ENCODE results near the gene SLC13A1.

The SLC13A1 gene

DNA sequence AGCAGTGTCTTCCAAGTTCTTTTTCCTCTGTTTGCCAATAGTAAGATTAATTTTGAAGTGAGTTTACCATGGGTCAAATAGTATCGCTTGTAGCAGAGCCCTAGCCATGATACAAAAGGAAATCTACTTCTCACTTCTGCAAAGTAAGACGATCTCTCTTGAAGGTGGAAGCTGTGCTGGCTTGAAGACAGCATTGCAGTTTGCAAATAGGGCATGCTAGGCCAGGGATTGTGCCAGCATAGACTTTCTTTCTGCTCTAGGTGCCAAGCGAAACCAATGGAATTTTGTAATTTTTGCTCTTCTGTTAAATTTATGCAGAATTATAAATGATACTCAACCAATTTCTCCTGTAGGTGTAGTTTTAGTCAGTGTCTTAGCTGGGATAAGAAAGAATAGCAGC, 74.5 kb downstream of the SLC13A1 start:
- no peak overlapping the region for H3K4me3 ChIP-seq (replicated peaks; ENCODE audit: low read depth, low read length)
- no peaks in the 10 kb centered on the region for H3K36me3 ChIP-seq (ENCODE audit: control insufficient read depth, insufficient read depth, low read length)
- no peaks in the 10 kb centered on the region for H3K27me3 ChIP-seq (replicated peaks; ENCODE audit: control insufficient read depth, insufficient read depth, low read length)
- DNase-seq (ENCODE audit: extremely low read depth, insufficient read length), result no peak
- TF ChIP-seq, protein P1, sequence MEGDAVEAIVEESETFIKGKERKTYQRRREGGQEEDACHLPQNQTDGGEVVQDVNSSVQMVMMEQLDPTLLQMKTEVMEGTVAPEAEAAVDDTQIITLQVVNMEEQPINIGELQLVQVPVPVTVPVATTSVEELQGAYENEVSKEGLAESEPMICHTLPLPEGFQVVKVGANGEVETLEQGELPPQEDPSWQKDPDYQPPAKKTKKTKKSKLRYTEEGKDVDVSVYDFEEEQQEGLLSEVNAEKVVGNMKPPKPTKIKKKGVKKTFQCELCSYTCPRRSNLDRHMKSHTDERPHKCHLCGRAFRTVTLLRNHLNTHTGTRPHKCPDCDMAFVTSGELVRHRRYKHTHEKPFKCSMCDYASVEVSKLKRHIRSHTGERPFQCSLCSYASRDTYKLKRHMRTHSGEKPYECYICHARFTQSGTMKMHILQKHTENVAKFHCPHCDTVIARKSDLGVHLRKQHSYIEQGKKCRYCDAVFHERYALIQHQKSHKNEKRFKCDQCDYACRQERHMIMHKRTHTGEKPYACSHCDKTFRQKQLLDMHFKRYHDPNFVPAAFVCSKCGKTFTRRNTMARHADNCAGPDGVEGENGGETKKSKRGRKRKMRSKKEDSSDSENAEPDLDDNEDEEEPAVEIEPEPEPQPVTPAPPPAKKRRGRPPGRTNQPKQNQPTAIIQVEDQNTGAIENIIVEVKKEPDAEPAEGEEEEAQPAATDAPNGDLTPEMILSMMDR (IDR thresholded peaks at IDR 0.05; ENCODE audit: insufficient read depth, low read length, poor library complexity, severe bottlenecking), result no peak

DNA sequence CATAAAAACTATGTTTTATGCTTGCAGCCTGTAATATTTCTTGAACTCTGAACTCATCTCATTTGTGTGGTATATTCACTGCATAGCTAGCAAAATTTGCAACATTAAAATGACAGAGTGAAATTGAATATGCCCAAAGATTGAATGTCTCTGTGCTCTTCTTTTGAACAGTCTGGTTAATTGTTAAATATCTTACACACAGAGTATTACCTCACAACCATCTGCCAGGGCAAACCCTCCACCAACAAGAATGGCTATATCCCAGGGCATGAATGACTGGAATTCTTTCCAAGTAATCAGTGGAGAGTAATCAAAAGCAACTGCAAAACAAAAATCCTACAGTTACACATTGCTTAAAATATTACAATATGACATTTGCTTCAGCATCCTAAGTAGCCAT, 76.9 kb downstream of the SLC13A1 start:
- Histone ChIP-seq H3K36me3 (ENCODE audit: control insufficient read depth, insufficient read depth, low read length) (no peaks in the 10 kb centered on the region), H3K27me3 (replicated peaks; ENCODE audit: control insufficient read depth, insufficient read depth, low read length) (no peaks in the 10 kb centered on the region), H3K4me3 (replicated peaks; ENCODE audit: low read depth, low read length) (no peak overlapping the region)
- DNase-seq (ENCODE audit: extremely low read depth, insufficient read length), result no peak
- TF ChIP-seq, protein P1 (IDR thresholded peaks at IDR 0.05; ENCODE audit: insufficient read depth, low read length, poor library complexity, severe bottlenecking), result no peak

DNA sequence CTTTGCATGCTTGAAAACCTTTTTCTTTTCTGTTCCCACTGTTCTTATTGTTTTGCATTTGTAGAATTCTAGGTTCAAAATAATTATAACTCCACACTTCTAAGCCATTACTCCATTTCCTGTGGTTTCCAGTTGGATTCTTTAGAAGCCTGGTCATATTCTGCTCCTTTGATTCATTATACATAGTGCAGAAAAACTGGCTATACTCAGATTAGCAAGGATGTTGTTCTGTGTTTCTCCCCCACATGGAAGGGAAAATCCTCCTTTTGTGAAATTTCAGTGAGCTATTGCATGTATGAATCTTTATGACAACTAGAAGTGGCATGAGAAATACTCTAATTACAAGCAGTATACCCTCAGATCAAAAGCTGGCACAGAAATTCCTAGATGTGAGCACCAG, 79.5 kb downstream of the SLC13A1 start:
- Histone ChIP-seq H3K4me3 (replicated peaks; ENCODE audit: low read depth, low read length) (no peak overlapping the region), H3K27me3 (replicated peaks; ENCODE audit: control insufficient read depth, insufficient read depth, low read length) (no peaks in the 10 kb centered on the region), H3K36me3 (ENCODE audit: control insufficient read depth, insufficient read depth, low read length) (no peaks in the 10 kb centered on the region)
- TF ChIP-seq, protein P1 (IDR thresholded peaks at IDR 0.05; ENCODE audit: insufficient read depth, low read length, poor library complexity, severe bottlenecking), result no peak
- no peak for DNase-seq (ENCODE audit: extremely low read depth, insufficient read length)

DNA sequence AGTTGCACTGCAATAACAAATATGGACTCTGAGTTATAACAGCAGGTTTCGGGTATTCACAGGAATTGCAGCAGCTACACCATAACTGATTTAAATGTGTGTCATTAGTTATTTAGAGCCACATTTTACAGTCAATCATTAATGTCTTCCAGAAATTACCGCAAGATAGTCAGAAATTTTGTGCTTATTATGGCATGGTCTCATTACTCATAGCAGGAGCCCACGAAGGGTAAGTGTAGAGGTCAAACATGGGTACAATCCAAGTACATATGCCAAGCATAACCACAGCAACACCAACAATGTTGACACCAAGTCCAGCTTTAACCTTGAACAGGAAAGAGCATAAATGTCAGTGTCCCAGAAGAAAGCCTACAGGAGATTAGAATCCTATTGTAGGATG, 84.4 kb downstream of the SLC13A1 start:
- no peak overlapping the region for H3K4me3 ChIP-seq (replicated peaks; ENCODE audit: low read depth, low read length)
- H3K36me3 ChIP-seq (ENCODE audit: control insufficient read depth, insufficient read depth, low read length), result no peaks in the 10 kb centered on the region
- TF ChIP-seq, protein P1 (IDR thresholded peaks at IDR 0.05; ENCODE audit: insufficient read depth, low read length, poor library complexity, severe bottlenecking), result no peak
- no peaks in the 10 kb centered on the region for H3K27me3 ChIP-seq (replicated peaks; ENCODE audit: control insufficient read depth, insufficient read depth, low read length)
- no peak for DNase-seq (ENCODE audit: extremely low read depth, insufficient read length)

DNA sequence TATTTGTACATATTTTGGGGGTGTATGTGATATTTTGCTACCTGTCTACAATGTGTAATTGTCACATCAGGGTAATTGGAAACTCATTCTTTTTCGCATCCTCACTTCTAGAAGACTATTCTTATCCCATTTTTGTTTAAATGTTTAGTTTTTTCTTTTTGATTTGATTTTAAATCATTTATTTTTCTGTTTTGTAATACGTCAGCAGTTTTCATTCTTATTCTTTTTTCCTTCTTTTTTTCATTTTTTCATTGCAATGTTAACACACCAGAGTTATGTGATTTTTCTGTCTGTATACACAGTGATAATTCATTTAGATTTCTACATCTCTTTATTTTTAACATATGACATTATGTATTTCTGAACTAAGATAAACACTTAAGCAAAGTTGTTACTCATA, 85.5 kb downstream of the SLC13A1 start:
- no peaks in the 10 kb centered on the region for H3K27me3 ChIP-seq (replicated peaks; ENCODE audit: control insufficient read depth, insufficient read depth, low read length)
- no peak overlapping the region for H3K4me3 ChIP-seq (replicated peaks; ENCODE audit: low read depth, low read length)
- H3K36me3 ChIP-seq (ENCODE audit: control insufficient read depth, insufficient read depth, low read length), result no peaks in the 10 kb centered on the region
- TF ChIP-seq, protein P1 (IDR thresholded peaks at IDR 0.05; ENCODE audit: insufficient read depth, low read length, poor library complexity, severe bottlenecking), result no peak
- DNase-seq (ENCODE audit: extremely low read depth, insufficient read length), result no peak

DNA sequence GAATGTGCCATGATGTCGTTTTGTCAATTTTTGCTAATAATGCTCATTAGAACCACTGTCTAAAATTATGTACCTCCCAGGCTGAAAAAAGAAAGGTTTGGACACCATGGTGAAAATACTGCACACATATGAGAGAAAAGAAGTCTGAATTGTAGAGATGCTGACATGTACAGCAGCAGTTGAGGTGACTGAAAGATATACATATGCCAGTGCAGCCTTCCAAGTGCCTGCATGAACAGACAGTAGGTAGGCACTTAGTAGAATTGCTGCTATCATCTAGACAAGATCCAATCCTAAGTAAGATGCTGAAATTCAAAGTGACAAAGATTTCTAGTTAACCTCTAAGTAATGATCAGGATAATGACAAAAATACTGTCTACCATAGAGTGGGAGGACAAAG, 86.9 kb downstream of the SLC13A1 start:
- Histone ChIP-seq H3K36me3 (ENCODE audit: control insufficient read depth, insufficient read depth, low read length) (no peaks in the 10 kb centered on the region), H3K27me3 (replicated peaks; ENCODE audit: control insufficient read depth, insufficient read depth, low read length) (no peaks in the 10 kb centered on the region), H3K4me3 (replicated peaks; ENCODE audit: low read depth, low read length) (no peak overlapping the region)
- no peak for DNase-seq (ENCODE audit: extremely low read depth, insufficient read length)
- TF ChIP-seq, protein P1 (IDR thresholded peaks at IDR 0.05; ENCODE audit: insufficient read depth, low read length, poor library complexity, severe bottlenecking), result no peak

Measured in GM06990 (cell line).